HepG2 (cell line): ENCODE results near the gene AKTIP. TPM values are rescaled to one million over a fixed set of nuclear protein-coding genes. Genes with fewer than 3 reads are reported as not detected.

Source experiments
- ATF1 ChIP-seq: IDR thresholded peaks from 2 replicates; pipeline ENCODE4 v1.6.1; 2016; ENCODE audit warnings: mild to moderate bottlenecking, control low read depth
- BHLHE40 ChIP-seq: IDR thresholded peaks from 2 replicates; pipeline ENCODE4 v1.6.1; 2011; ENCODE audit warnings: low read length, improper control_type of control experiment
- DMAP1 ChIP-seq: IDR thresholded peaks from 2 replicates; pipeline ENCODE4 v1.6.1; 2016
- GATAD1 ChIP-seq: IDR thresholded peaks from 2 replicates; pipeline ENCODE4 v1.6.1; 2016; ENCODE audit warnings: missing genetic modification reagents, missing compliant biosample characterization
- HDAC6 ChIP-seq: fragments of 200-600 bp; sonication (generic); IDR thresholded peaks from 2 replicates; pipeline ENCODE4 v1.7.0; 2017; ENCODE audit warnings: mild to moderate bottlenecking, antibody characterized with exemption, low read length, low read depth
- HNRNPLL ChIP-seq: fragments of 200-400 bp; formaldehyde crosslinking; IDR thresholded peaks from 2 replicates; pipeline ENCODE4 v1.6.1; 2017; ENCODE audit warnings: mild to moderate bottlenecking, low read depth, low read length; ENCODE audit not compliant: poor library complexity, severe bottlenecking
- HNRNPUL1 ChIP-seq: fragments of 200-400 bp; formaldehyde crosslinking; IDR thresholded peaks from 2 replicates; pipeline ENCODE4 v1.6.1; 2017; ENCODE audit warnings: low read depth, mild to moderate bottlenecking, low read length, moderate library complexity
- MAFG ChIP-seq: sonication (generic); formaldehyde crosslinking; IDR thresholded peaks from 2 replicates; pipeline ENCODE4 v1.5.1; 2020; ENCODE audit warnings: mild to moderate bottlenecking, missing genetic modification reagents
- NR0B2 ChIP-seq: sonication (generic); formaldehyde crosslinking; IDR thresholded peaks from 2 replicates; pipeline ENCODE4 v1.4.0; 2020; ENCODE audit warnings: mild to moderate bottlenecking, missing genetic modification reagents
- ZNF251 ChIP-seq: sonication (generic); formaldehyde crosslinking; IDR thresholded peaks from 2 replicates; pipeline ENCODE4 v1.9.0; 2021; ENCODE audit warnings: mild to moderate bottlenecking, missing genetic modification reagents
- ZNF329 ChIP-seq: sonication (generic); formaldehyde crosslinking; IDR thresholded peaks from 2 replicates; pipeline ENCODE4 v1.9.0; 2021; ENCODE audit warnings: low read depth, mild to moderate bottlenecking, missing genetic modification reagents
- ZNF572 ChIP-seq: sonication (generic); formaldehyde crosslinking; IDR thresholded peaks from 2 replicates; pipeline ENCODE4 v1.5.1; 2020; ENCODE audit warnings: mild to moderate bottlenecking, missing genetic modification reagents
- ZNF782 ChIP-seq: sonication (generic); formaldehyde crosslinking; IDR thresholded peaks from 2 replicates; pipeline ENCODE4 v1.4.0; 2020; ENCODE audit warnings: missing genetic modification reagents, mild to moderate bottlenecking, borderline replicate concordance
- polyA plus RNA-seq, 8 experiments: library from polyadenylated mRNA; depleted of rRNA in 3 of 8; stranded (reverse) in 7 of 8; unstranded in 1 of 8; fragments of >200 nt; fragmentation: Illumina TruSeq in 4 of 8; extraction: Trizol in 4 of 8; gene quantifications; 2 replicates each; pipeline versions ENCODE4 v1.2.1 to v1.2.3, GENCODE V29; 2011 to 2016; ENCODE audit warnings: low read depth in 4 of 8, missing spikeins in 1 of 8, mixed read lengths in 1 of 8; ENCODE audit not compliant: insufficient read depth in 1 of 8
- total RNA-seq, 5 experiments: library from RNA; depleted of rRNA; stranded (reverse); fragments of >200 nt; fragmentation: Illumina TruSeq; extraction: Trizol; gene quantifications; 2 replicates each; pipeline ENCODE4 v1.2.3, GENCODE V29; 2016; ENCODE audit warnings: low read depth in 1 of 5
- TF ChIP-seq, protein P1 (sequence below), 2 experiments: fragments of 450-650 bp in 1 of 2; sonication (generic) in 1 of 2; formaldehyde crosslinking in 1 of 2; IDR thresholded peaks; 2 replicates each; pipeline versions ENCODE4 v1.6.1 to v1.8.0; 2016 to 2022; ENCODE audit warnings: antibody characterized with exemption in 1 of 2, mild to moderate bottlenecking in 1 of 2, missing genetic modification reagents in 1 of 2
- TF ChIP-seq, protein P2 (sequence below): sonication (generic); formaldehyde crosslinking; IDR thresholded peaks from 2 replicates; pipeline ENCODE4 v1.4.0; 2020; ENCODE audit warnings: missing genetic modification reagents, borderline replicate concordance
- TF ChIP-seq, protein P3 (sequence below): IDR thresholded peaks from 2 replicates; pipeline ENCODE4 v1.6.1; 2016; ENCODE audit warnings: low read depth

The AKTIP gene
- total and polyA plus RNA-seq, 2 of the 13 experiments (the other 11 are each of a cell fraction or from before 2014, with no cell fraction given), result 28.8 to 49.0 TPM

DNA sequence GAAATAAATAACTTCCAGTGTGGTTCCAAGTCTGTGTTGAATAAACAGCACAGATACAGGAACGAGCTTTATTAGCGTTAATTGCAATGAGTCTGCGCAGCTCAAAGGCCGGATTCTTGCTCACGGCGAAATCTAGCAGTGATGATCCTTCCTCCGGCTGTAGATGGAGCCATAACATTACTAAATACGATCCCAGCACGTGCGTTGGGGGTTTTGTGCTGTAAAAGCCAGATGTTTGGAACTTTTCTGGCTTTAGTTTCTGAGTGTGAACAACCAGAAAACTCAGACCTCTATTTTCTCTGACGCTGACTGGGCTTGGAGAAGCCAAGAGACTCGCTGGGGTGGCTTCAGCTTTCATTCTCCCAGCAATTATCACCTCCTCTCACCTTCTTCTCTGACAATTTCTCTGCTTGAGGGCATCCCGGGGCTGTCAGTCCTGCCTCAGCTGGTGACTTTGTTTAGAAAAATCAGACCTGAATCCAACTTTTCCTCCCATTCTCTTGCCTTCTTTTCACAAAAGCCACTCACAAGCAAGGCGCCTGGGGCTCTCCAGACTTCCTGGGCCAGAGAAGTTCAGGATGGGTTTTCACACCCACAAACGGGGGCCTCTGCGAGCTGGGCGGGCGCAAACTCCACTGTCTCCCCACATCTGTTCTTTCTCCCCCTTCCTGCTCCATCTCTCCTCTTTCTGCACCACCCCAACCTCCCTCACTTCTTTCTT lies 47.1 kb upstream of the AKTIP start (continued):
- TF ChIP-seq, protein P1, sequence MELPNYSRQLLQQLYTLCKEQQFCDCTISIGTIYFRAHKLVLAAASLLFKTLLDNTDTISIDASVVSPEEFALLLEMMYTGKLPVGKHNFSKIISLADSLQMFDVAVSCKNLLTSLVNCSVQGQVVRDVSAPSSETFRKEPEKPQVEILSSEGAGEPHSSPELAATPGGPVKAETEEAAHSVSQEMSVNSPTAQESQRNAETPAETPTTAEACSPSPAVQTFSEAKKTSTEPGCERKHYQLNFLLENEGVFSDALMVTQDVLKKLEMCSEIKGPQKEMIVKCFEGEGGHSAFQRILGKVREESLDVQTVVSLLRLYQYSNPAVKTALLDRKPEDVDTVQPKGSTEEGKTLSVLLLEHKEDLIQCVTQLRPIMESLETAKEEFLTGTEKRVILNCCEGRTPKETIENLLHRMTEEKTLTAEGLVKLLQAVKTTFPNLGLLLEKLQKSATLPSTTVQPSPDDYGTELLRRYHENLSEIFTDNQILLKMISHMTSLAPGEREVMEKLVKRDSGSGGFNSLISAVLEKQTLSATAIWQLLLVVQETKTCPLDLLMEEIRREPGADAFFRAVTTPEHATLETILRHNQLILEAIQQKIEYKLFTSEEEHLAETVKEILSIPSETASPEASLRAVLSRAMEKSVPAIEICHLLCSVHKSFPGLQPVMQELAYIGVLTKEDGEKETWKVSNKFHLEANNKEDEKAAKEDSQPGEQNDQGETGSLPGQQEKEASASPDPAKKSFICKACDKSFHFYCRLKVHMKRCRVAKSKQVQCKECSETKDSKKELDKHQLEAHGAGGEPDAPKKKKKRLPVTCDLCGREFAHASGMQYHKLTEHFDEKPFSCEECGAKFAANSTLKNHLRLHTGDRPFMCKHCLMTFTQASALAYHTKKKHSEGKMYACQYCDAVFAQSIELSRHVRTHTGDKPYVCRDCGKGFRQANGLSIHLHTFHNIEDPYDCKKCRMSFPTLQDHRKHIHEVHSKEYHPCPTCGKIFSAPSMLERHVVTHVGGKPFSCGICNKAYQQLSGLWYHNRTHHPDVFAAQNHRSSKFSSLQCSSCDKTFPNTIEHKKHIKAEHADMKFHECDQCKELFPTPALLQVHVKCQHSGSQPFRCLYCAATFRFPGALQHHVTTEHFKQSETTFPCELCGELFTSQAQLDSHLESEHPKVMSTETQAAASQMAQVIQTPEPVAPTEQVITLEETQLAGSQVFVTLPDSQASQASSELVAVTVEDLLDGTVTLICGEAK (IDR thresholded peaks at IDR 0.05), result no peak
- TF ChIP-seq, protein P1 (CRISPR knock-in tag; IDR thresholded peaks at IDR 0.05), result no peak
- TF ChIP-seq DMAP1 (no peak), MAFG (CRISPR knock-in tag) (no peak), ZNF782 (CRISPR knock-in tag) (no peak), ZNF251 (CRISPR knock-in tag) (no peak), NR0B2 (CRISPR knock-in tag) (no peak), ZNF329 (CRISPR knock-in tag) (no peak), ATF1 (CRISPR knock-in tag) (no peak), HNRNPLL (no peak), HNRNPUL1 (no peak), GATAD1 (CRISPR knock-in tag) (no peak), ZNF572 (CRISPR knock-in tag) (no peak), HDAC6 (no peak), BHLHE40 (peak; percentile 97)
- TF ChIP-seq, protein P2, sequence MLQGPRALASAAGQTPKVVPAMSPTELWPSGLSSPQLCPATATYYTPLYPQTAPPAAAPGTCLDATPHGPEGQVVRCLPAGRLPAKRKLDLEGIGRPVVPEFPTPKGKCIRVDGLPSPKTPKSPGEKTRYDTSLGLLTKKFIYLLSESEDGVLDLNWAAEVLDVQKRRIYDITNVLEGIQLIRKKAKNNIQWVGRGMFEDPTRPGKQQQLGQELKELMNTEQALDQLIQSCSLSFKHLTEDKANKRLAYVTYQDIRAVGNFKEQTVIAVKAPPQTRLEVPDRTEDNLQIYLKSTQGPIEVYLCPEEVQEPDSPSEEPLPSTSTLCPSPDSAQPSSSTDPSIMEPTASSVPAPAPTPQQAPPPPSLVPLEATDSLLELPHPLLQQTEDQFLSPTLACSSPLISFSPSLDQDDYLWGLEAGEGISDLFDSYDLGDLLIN (CRISPR knock-in tag), result no peak
- TF ChIP-seq, protein P3, sequence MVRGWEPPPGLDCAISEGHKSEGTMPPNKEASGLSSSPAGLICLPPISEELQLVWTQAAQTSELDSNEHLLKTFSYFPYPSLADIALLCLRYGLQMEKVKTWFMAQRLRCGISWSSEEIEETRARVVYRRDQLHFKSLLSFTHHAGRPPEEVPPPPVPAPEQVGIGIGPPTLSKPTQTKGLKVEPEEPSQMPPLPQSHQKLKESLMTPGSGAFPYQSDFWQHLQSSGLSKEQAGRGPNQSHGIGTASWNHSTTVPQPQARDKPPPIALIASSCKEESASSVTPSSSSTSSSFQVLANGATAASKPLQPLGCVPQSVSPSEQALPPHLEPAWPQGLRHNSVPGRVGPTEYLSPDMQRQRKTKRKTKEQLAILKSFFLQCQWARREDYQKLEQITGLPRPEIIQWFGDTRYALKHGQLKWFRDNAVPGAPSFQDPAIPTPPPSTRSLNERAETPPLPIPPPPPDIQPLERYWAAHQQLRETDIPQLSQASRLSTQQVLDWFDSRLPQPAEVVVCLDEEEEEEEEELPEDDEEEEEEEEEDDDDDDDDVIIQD (CRISPR knock-in tag), result 0 out of 2 replicates have a peak, but pooled peaks have one; percentile 50
